GM18858 (cell line): Measurements from ENCODE around the gene TIAM2.
A peak's percentile ranks its signal among the peaks of the same experiment; 100 is the strongest.
"Not testable (repeated sequence)": the region's sequence is repeated elsewhere in the genome, so short reads cannot be mapped to it uniquely, and the experiment has no call there.

Experiments used
- ATAC-seq: cut with Tn5 transposase; IDR thresholded peaks from one replicate; pipeline ENCODE4 v1.9.1; 2021; ENCODE audit not compliant: unreplicated experiment

The TIAM2 gene

DNA sequence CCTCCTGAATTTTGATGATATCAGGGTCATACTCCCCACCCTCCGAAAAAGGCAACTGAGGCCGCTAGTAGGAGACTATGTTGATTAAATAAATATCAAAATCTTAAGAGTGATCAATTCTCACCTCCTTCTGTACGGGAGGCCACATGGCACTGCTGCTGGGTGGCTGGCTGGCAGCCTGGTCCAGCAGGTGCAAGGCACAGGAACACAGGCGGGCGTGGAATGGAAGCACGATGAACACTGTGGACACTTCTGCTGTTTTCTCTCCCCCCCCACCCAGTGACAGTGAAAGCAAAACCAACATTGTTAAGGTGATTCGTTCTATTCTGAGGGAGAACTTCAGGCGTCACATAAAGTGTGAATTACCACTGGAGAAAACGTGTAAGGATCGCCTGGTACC, 259.0 kb downstream of the TIAM2 start:
- ATAC-seq, result no peak

DNA sequence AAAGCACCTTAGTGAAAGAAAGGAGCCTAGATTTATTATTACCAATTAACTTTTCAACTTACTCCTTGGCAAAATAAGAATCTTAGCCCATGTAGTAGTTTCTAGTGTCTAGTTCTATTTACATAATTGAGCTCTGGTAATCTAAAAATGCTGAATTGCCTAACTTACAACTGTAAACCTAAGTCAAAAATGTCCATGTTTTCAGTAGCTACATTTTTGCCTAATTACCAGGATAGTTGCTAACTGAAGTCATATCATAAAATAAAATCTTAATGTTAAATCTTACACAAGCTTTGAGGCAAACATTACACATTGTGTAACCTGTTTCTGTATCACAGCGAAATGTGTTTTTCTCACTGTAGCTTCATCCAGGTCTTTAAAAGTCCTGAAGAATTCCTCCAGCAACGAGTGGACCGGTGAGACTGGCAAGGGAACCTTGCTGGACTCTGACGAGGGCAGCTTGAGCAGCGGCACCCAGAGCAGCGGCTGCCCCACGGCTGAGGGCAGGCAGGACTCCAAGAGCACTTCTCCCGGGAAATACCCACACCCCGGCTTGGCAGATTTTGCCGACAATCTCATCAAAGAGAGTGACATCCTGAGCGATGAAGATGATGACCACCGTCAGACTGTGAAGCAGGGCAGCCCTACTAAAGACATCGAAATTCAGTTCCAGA, 261.1 kb downstream of the TIAM2 start:
- ATAC-seq, result no peak

DNA sequence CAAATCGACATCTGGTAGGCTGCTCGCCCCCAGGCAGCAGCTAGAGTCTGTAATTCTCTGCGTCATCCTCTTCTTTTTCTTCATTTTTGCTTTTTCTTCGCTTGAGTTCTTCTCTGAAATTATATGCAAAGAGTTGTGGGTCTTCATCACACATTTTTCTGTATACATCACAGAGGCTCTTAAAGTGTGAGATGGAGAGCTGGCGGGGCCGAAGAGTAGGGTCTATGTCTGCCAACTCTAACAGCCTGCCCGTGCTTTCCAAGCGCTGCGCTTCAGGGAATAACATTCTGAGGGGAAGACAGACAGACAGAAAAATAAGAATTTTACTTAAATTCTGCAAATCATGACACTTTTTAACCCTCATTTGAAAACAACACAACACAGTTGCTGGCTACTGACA, 262.7 kb downstream of the TIAM2 start:
- ATAC-seq, result no peak

DNA sequence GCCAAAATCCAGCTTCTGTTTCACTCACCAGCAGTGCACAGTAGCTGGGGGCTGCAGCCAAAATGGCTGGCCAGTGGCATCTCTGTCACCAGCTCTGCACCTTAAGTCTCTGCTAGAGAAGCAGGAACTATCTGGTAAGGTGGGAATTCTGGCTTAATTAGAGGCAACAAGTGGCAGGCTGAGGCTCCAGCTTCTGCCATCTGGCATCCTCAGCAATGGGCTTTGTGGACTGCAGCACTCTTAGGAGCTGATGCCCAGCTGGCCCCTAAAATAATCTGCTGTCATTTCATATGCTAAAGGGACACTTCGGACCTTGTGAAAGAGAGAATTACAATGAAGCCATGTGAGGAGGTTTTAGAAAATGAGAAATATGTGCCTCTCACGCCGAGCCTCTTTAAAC, 264.1 kb downstream of the TIAM2 start:
- ATAC-seq, result no peak

DNA sequence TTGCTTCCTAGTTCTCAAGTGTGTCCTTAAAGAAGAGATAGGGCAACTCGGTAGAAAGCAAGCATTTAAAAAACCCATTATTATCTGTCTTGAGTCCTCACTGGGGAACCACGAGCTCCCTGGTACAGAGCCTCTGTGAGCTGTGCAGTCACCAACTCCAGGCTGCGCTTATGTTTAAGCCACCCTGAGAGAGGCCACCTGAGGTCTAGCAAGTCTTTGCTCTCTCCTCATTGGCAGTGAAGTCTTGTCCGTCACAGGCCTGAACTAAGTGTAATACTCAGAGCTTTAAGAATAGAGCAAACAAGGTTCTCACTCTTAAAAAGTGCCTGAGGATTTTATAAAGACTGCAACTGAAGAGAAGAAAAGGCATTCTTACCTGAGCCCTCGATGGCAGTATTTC, 264.8 kb downstream of the TIAM2 start:
- ATAC-seq, result no peak

DNA sequence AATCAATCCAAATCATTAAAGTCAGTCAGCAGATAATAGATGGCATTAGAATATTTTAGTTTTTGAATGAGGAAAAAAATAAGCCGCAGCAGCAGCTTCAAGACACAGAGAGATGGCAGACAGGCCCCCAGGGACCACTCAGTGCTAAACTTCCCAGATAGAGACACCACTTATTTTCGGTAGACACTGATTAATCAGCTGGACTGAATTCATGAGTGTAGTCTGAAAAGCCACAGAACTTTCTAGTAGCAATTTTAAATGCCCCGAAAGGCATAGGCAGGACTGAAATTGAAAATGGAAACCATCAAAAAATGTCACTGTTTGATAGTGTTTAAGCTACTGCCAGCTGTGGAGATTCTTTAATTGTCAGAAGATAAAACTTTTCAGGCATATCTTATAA, 265.6 kb downstream of the TIAM2 start:
- ATAC-seq, result peak; percentile 69

DNA sequence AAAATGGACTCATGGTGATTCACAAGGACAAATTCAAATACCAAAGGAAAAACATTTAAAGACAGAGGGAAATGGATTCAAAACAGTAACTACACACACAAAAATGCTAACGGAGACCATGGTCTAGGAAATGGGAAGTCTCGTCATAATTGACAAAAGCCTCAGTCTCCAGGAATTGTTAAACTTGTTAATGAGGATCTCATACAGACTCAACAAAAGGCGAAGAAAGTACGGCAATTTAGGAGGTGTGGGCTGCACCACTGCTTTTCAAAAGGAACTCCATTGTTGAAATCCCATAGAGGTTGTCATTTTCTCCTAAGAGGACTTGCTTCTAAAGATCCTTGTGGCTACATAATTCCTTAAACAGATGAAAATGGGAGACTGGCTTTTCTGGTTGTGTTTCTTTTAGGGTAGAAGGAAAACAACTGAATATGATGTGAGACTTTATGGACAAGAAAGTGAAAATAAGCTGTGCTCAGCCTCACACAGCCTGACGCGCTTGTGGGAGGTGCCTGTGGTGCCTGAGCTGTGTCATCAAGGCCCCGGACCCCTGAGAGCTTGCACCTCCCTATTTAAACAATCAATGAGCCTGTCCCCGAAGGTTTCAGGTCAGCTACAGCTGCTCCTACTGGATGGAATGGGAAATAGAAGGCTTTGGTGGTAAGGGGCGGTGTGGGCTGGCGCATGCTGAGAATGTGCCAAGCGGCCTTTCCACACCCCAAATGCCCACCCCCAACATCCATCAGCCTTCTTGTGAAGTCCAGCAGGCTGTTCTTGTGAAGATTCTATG, 266.2 kb downstream of the TIAM2 start:
- ATAC-seq, result no peak

DNA sequence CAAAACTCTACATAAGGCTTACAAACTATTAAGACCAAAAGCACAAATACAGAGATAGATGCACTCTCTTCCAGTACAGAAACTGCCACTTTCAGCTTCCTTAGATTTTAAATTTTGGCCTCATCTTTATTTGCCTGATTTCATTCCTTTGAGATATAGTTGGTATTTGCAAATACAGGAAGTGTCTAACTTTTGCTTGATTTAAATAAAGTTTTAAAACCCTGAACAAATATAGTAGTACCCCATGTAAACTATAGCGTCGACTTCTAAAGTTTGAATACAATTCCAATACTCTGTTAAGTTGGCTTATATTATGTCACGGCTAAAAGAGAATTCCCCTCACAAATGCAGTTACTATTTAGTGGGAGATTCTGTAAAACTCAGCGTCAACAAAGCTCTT, 267.5 kb downstream of the TIAM2 start:
- no peak for ATAC-seq

DNA sequence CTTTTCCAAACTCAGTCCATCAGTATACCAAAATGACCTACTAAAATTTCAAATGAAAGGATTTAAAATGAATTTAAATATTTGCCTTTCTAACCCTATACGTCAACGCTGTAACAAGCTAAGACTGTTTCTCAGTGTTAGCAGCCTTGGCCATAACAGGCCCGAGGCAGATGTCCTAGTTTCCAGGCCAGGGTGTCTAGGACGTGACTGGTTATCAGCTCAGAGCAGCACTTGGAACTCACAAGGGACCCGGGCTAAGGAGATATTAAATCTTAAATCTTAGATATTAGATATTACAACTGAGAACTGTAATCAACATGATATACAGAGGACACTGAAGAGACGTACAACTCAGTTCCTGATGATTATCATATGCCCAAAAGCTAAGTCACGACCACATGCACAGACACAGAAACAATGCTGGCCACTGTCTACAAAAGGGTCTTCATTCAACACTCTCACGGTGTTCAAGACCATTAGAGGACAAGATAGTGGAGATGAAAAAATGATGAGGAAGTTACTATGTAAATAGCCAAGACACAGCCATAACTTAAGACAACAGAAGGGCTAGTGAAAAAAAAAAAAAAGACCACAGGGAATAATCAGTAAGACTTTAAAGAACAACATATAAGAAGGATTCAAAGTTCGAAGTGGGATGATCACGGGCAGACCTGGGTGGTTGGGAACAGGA, 268.4 kb downstream of the TIAM2 start, which contains the start of gene CLDN20:
Gene CLDN20 (plus strand): TSS at position 641 of the 691 bp plus-strand sequence. CDS start 11,707 bp downstream, outside the sequence.
- no peak for ATAC-seq

DNA sequence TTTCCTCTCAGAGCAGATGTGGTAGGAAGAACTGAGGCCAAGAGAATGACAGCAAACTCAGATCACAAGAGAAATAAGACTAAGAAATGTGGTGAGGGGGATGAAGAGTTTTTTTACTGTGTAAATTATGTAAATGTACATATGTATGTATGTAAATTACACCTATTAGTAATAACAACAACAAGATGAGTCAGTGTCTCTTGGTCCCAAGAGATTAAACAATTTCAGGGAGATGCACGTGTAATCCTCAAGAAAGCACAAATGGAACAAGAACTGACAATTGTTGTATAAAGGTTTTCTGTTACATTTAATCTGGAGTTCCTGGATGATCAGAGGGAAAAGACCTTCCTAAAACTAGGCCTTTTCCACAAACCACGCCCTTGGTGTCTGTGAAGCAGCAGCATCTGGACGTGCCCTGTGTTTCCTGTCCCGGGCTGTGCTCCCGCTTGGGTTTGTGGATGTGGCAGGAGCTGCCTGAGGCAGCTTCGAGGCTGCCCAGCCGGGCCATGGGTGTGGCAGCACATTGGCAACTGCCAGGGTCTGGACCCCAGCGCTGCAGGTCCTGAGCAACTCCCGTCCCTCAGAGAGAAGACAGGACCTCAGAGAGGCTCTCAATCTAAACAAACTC, 269.7 kb downstream of the TIAM2 start:
- ATAC-seq, result no peak

DNA sequence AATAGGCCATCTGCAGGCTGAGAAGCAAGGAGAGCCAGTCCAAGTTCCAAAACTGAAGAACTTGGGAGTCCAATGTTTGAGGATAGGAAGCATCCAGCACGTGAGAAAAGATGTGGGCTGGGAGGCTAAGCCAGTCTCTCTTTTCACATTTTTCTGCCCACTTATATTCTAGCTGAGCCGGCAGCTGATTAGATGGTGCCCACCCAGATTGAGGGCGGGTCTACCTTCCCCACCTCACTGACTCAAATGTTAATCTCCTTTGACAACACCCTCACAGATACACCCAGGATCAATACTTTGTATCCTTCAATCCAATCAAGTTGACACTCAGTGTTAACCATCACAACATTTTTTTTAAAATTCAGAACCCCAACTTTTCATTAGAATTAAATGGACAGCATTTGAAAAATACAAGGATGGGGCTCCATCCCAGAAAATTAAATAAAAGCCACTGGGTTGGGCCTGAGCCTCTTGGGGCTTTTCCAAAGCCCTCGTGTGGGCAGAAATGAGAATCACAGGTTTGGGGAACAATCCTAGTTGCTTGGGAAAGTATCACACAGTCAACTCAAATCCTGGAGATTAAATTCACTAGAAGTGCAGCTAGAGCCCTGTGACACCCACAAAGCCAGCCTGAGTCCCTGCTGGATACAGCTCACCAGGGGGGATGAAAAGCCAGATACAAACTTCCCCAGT, 270.9 kb downstream of the TIAM2 start:
- ATAC-seq, result no peak

DNA sequence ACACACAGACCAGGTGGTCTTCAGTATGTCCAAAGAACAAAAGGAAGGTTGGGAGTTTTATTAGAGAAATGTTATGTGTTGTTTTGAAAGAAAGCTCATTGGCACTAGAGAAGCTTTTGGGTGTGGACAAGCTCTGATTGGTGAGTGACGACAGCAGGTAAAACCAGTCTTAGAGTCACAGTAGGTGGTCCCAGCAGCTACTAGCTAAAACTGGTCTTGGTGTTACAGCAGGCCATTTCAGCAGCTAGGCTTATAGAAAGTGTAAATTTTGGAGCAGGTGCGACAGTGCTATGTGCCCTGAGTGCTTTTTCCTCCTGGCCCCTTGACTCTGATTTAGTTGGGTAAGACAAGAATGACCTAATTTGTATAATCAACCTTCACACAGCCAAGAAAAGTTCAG, 272.3 kb downstream of the TIAM2 start:
- ATAC-seq, result no peak

DNA sequence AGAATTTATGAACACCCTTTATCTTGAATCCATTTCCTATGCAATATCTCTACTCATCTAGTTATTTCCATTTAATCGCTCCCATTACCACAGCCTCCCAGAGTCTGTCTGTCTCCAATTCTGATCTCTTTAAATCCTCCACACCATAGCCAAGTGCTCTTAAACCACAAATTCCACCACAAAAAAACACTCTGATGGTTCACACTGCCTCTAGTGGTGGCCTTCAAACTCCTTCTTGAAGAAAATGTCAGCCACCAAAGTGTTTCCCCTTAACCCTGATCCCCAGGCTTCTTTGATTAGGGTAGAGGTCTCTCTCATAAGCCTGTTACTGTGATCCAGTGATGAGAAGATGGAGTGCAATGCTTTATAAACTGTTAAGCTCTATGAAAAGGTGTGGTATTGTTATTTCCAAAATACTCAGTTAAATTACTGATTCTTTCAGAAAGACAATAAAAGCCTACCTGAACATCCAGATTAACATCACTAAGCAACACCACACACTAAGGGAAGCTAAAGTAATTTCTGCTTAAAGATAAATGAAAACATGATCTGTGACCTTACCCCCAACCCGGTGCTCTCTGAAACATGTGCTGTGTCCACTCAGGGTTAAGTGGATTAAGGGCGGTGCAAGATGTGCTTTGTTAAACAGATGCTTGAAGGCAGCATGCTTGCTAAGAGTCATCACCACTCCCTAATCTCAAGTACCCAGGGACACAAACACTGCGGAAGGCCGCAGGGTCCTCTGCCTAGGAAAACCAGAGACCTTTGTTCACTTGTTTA, 273.2 kb downstream of the TIAM2 start:
- ATAC-seq, result not testable (repeated sequence)

DNA sequence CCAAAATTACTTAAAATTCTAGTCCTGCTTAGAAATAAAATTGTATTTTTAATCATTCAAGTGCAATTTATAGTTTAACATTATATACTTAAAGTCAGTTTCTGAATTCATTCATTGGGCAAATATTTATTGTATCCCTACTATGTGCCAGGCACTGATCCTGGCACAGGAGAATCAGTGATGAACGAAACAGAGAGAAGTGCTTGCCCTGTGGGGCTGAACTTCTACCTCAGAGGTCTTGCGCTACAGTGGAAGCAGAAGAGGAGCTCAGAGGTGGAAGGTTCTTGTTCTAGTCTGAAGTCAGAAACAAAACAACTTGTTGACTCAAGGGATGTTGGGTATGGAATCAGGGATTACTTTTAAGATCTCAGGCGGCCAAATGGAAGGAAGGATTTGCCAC, 274.6 kb downstream of the TIAM2 start:
- no peak for ATAC-seq

DNA sequence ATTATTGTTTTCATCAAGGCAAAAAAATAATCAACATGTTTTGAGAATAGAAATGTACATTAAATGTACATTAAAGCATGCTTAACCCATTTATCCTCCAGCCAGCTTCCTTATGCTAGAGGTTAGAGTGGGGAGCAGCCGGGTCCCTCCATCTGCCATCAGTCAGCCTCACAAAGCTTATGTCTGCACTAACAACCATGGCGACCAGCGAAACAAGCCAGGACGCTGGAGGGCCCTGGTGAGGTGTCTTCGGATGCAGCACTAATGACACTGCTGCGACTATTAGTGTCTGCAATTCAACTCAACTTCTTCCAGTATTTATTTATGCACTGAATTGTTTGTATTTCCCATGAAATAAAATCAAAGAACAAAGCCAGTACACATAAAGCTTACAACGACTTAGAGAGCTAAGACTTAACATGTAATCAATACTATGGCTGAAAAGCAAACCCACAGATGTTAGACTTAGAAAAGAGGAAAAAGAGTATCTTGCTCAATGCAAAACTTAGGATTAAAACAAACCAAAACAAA, 275.5 kb downstream of the TIAM2 start:
- ATAC-seq, result no peak

DNA sequence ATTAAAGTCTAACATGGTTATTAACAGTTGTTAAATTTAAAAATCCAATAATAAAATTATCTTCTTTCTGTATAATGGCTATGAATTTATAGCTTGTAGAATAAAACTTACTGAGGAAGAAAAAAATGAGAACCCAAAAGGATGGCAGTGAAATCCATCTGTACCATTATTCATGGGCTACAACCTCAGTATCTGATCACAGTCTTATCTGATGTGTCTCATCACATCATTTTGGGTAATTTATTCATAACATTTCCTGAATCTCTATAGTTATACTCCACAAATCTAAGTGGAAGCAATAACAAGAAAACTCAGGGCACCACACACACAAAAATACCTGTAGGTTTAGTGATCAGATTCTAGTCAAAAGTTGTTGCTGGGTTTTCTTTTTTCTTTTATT, 276.0 kb downstream of the TIAM2 start:
- no peak for ATAC-seq

DNA sequence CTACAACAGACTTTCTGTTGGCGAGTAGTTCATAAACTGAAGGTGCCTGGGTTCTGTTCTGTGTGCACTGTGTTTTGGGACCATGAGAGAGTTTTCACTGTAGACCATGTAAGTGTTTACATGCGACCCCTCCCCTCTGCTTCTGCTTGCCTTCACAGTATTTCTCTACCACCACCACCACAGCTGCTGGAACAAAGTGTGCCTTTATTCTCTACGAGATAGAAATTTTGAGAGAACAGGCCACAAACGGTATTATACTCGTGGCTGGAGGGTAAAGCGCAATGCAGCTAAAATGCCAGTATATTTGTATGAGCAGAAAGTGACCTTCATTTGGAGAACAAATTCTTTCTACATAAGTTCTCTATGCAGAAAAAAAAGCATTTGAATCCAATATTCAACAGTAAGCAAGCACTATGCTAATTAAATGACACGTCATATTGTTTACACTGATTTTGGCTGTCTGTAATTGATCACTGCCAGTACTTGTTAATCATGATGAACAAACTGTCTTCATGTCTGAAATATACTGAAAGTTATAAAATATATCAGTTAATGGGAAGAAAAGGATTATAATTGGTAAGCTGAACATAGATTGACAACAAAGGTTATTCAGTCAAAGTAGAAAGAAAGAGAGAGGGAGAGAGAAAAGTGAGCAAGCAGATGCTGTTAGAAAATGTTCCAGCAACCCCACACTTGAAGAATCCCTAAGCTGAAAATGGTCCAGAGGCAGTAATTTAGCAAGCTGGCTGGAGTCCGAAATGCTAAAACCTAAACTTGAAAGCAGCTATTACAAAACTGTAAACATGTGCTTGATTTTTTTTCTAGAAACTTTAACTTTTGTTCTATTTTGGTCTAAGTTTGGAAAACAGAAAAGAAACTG, 277.5 kb downstream of the TIAM2 start:
- ATAC-seq, result no peak

DNA sequence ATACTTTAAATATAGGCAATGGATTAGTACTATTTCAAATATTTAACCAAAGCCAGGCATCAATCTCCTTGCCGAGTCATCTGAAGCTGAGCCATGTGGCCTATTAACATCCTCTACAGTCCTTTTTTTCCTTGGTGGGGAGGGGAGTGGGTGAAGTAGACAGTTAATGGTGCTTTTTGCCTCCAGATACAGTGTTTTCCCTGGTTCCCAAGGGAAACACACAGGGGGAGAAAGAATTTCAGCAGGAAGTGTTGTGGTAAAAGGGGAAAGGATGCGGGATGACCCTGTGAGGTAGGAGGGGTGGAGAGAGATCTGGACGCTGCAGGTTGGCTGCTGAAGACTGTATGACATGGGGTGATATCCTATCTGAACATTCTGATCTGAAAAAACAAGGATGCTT, 278.3 kb downstream of the TIAM2 start:
- no peak for ATAC-seq

DNA sequence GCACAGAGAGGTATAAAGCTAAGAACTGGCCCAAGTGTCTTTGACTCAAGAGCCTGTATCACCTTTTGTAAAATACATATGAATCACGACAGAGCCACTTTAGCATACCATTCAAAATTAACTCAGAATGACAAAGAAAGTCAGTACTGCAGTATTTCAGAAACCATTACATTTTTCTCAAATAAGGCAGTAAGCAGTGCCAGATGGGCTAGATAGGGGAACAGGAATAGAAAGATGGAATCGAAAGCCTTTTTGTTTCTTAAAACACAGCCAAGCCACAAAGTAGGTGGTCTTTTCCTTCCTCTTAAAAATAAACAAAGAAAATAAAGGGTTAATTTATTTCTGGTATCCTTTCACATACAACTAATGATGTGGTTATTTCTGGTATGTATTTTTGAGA, 279.0 kb downstream of the TIAM2 start:
- no peak for ATAC-seq
